Naive B cell (primary cell): ENCODE measurements around the gene PYDC1. TPM values are rescaled to one million over a fixed set of nuclear protein-coding genes. Genes with fewer than 3 reads are reported as not detected.
"Not testable (repeated sequence)": the region's sequence is repeated elsewhere in the genome, so short reads cannot be mapped to it uniquely, and the experiment has no call there.

Experiments
- ATAC-seq, 2 donors: fragments of 150-1000 bp; cut with Tn5 transposase; 2 replicates each; pipeline ENCODE4 v1.10.0; 2021; ENCODE audit warnings: low read depth in 2 of 2, mild to moderate bottlenecking in 2 of 2, moderate library complexity in 2 of 2
- DNase-seq: peaks from one replicate; pipeline ENCODE4 v3.0.0; 2022
- H3K27ac Mint-ChIP-seq, 6 donors: one replicate each; pipeline ENCODE4 v1.8.0; 2020 to 2022; ENCODE audit warnings: mild to moderate bottlenecking in 6 of 6, mixed read lengths in 6 of 6, moderate library complexity in 5 of 6, inconsistent platforms in 2 of 6
- H3K27me3 Mint-ChIP-seq, 3 donors: one replicate each; pipeline ENCODE4 v1.8.0; 2021 to 2022; ENCODE audit warnings: mixed read lengths in 3 of 3, mild to moderate bottlenecking in 1 of 3
- H3K36me3 Mint-ChIP-seq, 2 donors: one replicate each; pipeline ENCODE4 v1.8.0; 2020 to 2022; ENCODE audit warnings: mixed read lengths in 2 of 2, inconsistent platforms in 1 of 2, mild to moderate bottlenecking in 1 of 2
- H3K4me1 Mint-ChIP-seq, 3 donors: one replicate each; pipeline ENCODE4 v1.8.0; 2020 to 2022; ENCODE audit warnings: mixed read lengths in 3 of 3, inconsistent platforms in 1 of 3, mild to moderate bottlenecking in 1 of 3, moderate library complexity in 1 of 3
- H3K4me3 Mint-ChIP-seq, 8 donors: one replicate each; pipeline ENCODE4 v1.8.0; 2020 to 2022; ENCODE audit warnings: mild to moderate bottlenecking in 8 of 8, mixed read lengths in 8 of 8, moderate library complexity in 8 of 8, inconsistent platforms in 2 of 8
- H3K9me3 Mint-ChIP-seq, 7 donors: one replicate each; pipeline ENCODE4 v1.8.0; 2020 to 2022; ENCODE audit warnings: mixed read lengths in 7 of 7, mild to moderate bottlenecking in 5 of 7, inconsistent platforms in 2 of 7, moderate library complexity in 1 of 7
- polyA plus RNA-seq, 6 donors: library from polyadenylated mRNA; unstranded; fragments of 300-500 nt; fragmentation: Illumina TruSeq; gene quantifications; one replicate each; pipeline ENCODE4 v1.2.3, GENCODE V29; 2021; ENCODE audit warnings: low read depth in 6 of 6

PYDC1 gene
- polyA plus RNA-seq, 6 donors from 2014 or later, result not detected

- Mint-ChIP-seq H3K4me1 (peaks cover 40 to 73% (median 48%) of the 10 kb centered on the region in 3 donors), H3K27ac (peak overlapping the region in 2 of 6 donors; percentile 7 to 86), H3K36me3 (no peaks in the 10 kb centered on the region), H3K27me3 (no peaks in the 10 kb centered on the region), H3K9me3 (no peaks in the 10 kb centered on the region), H3K4me3 (peak overlapping the region in 6 of 8 donors; percentile 2 to 95 (median 60))
- DNase-seq (no peak), ATAC-seq (no peak)
These were observed 17.4 kb downstream of the PYDC1 start for GRCh38 chr16:31199430-31200041.

DNA sequence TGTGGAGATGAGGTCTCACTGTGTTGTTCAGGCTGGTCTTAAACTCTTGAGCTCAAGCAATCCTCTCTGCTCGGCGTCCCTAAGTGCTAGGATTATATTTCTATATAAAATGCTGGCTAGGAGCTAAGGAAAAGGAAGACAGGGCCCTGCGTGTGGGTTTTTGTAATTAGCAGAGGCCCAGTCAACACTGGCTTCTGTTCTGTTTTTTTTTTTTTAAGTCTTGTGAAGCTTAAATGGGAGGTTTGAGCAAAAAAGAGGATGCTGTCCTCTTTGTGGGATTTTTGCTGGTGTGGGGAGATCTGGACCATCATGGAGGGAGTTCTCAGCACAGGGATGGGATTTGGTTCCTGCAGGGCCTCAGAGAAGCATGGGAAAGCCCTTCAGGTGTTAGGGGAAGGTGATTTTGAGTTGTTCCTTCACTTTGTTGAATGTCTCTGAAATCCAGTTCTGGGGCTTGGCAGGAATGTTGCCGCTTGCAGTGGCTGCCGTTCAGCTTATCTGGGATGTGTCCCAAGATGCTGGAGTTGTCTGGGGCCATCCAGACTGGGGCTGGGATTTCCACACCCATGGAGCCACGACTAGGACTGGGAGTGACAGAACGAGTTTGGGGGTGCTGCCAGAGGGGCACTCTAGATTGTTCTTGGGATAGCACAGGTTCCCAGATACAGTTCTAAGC is 18.6 kb downstream of the PYDC1 start:
- DNase-seq, result no peak
- H3K4me3 Mint-ChIP-seq, result peak overlapping the region in 1 of 8 donors; percentile 91
- no peak for ATAC-seq
- peaks cover 39 to 67% (median 43%) of the 10 kb centered on the region in 3 donors for H3K4me1 Mint-ChIP-seq
- no peaks in the 10 kb centered on the region for H3K27me3 Mint-ChIP-seq
- peaks cover 4 to 6% of the 10 kb centered on the region in 2 donors for H3K36me3 Mint-ChIP-seq
- no peaks in the 10 kb centered on the region for H3K9me3 Mint-ChIP-seq
- peak overlapping the region in 2 of 6 donors; percentile 28 to 43 for H3K27ac Mint-ChIP-seq

- ATAC-seq (no peak), DNase-seq (no peak)
- Mint-ChIP-seq H3K9me3 (no peaks in the 10 kb centered on the region), H3K4me3 (no peak overlapping the region), H3K27me3 (no peaks in the 10 kb centered on the region), H3K36me3 (peaks cover 11 to 13% of the 10 kb centered on the region in 2 donors), H3K27ac (no peak overlapping the region), H3K4me1 (peaks cover 37 to 68% (median 40%) of the 10 kb centered on the region in 3 donors)
These were observed 20.4 kb downstream of the PYDC1 start for GRCh38 chr16:31196324-31197088.

GRCh38 chr16:31195861-31196260 is 21.1 kb downstream of the PYDC1 start:
- H3K9me3 Mint-ChIP-seq, ATAC-seq, H3K27me3 Mint-ChIP-seq, DNase-seq, H3K4me3 Mint-ChIP-seq: not testable (repeated sequence)
- peaks cover 15 to 18% of the 10 kb centered on the region in 2 donors for H3K36me3 Mint-ChIP-seq
- peak overlapping the region in 1 of 6 donors; percentile 24 for H3K27ac Mint-ChIP-seq
- peaks cover 35 to 65% (median 37%) of the 10 kb centered on the region in 3 donors for H3K4me1 Mint-ChIP-seq

DNA sequence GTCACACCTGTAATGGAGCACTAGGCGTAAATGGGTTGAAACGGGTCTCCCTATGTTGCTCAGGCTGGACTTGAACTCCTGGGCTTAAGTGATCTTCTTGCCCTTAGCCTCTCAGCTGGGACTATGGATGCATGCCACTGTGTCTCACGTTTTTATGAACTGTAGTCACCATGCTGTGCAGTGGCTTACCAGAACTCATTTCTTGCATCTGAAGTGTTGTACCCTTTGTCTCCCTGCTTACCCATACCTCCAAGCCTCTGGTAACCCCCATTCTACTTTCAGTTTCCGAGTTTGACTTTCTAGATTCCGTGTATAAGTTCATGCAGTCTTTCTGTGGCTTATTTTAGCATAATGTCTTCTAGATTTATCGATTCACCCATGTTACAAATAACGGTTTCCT is 22.0 kb downstream of the PYDC1 start:
- Mint-ChIP-seq H3K27ac (peak overlapping the region in 1 of 6 donors; percentile 54), H3K4me1 (peaks cover 38 to 58% (median 39%) of the 10 kb centered on the region in 3 donors), H3K9me3 (no peaks in the 10 kb centered on the region), H3K36me3 (peaks cover 22 to 27% of the 10 kb centered on the region in 2 donors), H3K4me3 (peak overlapping the region in 1 of 8 donors; percentile 55), H3K27me3 (no peaks in the 10 kb centered on the region)
- DNase-seq (no peak), ATAC-seq (no peak)

DNA sequence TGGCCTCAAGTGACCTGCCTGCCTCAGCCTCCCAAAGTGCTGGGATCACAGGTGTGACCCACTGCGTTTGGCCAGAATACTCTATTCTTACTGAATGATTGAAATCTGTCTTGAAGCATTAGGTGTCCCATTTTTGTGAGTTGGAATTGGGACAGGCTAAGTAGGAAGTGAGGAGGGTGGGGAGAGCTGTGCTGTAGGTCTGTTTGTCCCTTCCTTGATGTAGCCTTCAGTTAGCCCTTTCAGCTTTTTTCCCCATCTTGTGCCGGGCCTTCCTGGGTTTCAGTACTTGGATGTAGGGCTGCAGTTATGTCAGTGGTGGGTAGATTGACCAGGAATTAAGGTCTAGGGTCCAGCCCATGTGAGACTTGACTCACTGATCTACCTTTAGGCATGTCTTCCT is 23.1 kb downstream of the PYDC1 start:
- Mint-ChIP-seq H3K27me3 (no peaks in the 10 kb centered on the region), H3K27ac (peak overlapping the region in 2 of 6 donors; percentile 28 to 72)

DNA sequence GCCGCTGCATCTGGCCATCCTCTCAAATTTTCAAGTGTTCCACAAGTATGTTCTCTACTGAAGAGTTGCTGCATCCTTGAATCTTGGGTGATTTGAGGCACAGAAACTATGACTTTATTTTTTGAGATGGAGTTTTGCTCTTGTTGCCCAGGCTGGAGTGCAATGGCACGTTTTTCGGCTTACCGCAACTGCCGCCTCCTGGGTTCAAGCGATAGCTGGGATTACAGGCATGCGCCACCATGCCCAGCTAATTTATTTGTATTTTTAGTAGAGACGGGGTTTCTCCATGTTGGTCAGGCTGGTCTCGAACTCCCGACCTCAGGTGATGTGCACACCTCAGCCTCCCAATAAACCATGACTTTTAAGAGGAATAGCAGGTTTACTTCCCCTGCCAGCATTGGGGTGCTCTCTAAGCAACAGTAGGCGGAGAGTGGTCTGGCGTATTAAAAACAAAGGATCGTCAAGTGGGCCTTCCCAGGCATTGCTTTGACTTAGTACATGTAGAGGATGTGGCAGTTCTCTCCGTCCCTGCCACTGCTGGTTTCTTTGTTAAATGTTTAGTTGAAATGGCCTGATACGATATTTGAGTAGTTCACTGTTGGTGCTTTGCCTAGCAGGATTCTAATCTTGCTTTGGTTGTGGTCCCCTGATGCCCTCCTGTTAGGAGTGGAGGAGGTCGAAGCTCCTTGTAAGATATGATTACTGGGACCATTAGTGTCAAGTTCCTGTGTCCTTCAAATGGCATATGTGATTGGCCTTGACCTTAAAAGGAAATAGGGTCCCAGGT is 23.9 kb downstream of the PYDC1 start:
- Mint-ChIP-seq H3K4me1 (peaks cover 30 to 50% (median 36%) of the 10 kb centered on the region in 3 donors), H3K27ac (peak overlapping the region in 3 of 6 donors; percentile 16 to 73 (median 26)), H3K9me3 (no peaks in the 10 kb centered on the region), H3K27me3 (no peaks in the 10 kb centered on the region), H3K36me3 (peaks cover 39 to 40% of the 10 kb centered on the region in 2 donors), H3K4me3 (no peak overlapping the region)
- DNase-seq (no peak), ATAC-seq (no peak)

More for the DNA sequence above, 23.1 kb downstream of the PYDC1 start:
- Mint-ChIP-seq H3K4me1 (peaks cover 34 to 54% (median 41%) of the 10 kb centered on the region in 3 donors), H3K9me3 (no peaks in the 10 kb centered on the region), H3K36me3 (peaks cover 32 to 37% of the 10 kb centered on the region in 2 donors), H3K4me3 (peak overlapping the region in 1 of 8 donors; percentile 22)
- ATAC-seq (no peak), DNase-seq (no peak)

DNA sequence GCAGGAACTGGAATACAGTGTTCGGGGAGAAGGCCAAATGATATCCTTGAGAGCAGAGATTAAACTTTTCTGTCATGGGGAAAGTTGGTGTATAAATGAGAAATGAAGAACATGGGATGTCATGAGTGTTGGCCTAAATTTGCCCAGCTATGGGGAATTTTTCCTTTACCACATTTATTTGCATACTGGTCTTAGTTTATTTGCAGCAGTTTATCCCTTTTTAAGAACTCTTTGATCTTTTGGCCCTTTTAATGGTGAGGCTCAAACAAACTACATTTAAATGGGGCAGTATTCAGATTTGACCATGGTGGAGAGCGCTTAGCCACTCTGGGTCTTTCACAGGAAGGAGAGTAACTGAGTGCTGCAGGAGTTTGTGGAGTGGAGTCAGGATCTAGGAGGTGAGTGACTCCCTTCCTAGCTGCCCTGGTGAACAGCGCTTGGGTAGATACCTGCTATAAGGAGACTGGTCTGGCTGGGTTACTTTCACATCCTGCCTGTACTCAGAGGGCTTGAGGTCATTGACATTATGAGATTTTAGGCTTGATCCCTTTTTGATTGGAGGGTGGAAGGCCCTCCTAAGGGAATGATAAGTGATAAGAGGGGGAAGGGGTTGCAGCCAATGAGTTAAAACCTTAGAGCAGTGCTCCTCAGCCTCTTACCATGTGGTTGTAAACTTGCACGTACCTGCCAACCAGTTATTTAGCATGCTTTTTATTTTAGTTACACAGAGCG is 25.1 kb downstream of the PYDC1 start:
- peaks cover 45% of the 10 kb centered on the region in 2 donors for H3K36me3 Mint-ChIP-seq
- peak overlapping the region in 3 of 6 donors; percentile 8 to 86 (median 26) for H3K27ac Mint-ChIP-seq
- DNase-seq, result no peak
- H3K27me3 Mint-ChIP-seq, result no peaks in the 10 kb centered on the region
- peaks cover 36 to 42% (median 39%) of the 10 kb centered on the region in 3 donors for H3K4me1 Mint-ChIP-seq
- no peaks in the 10 kb centered on the region for H3K9me3 Mint-ChIP-seq
- no peak for ATAC-seq
- H3K4me3 Mint-ChIP-seq, result peak overlapping the region in 3 of 8 donors; percentile 23 to 37 (median 30)

GRCh38 chr16:31190818-31191444 is 26.0 kb downstream of the PYDC1 start:
- Mint-ChIP-seq H3K9me3 (no peaks in the 10 kb centered on the region), H3K36me3 (peaks cover 53 to 54% of the 10 kb centered on the region in 2 donors), H3K27ac (peak overlapping the region in 4 of 6 donors; percentile 9 to 86 (median 72)), H3K27me3 (no peaks in the 10 kb centered on the region), H3K4me1 (peaks cover 39 to 42% (median 39%) of the 10 kb centered on the region in 3 donors), H3K4me3 (no peak overlapping the region)
- ATAC-seq (no peak), DNase-seq (no peak)

GRCh38 chr16:31190061-31190460 is 26.9 kb downstream of the PYDC1 start:
- no peak for DNase-seq
- no peak overlapping the region for H3K4me3 Mint-ChIP-seq
- ATAC-seq, result no peak
- no peaks in the 10 kb centered on the region for H3K9me3 Mint-ChIP-seq
- peaks cover 57 to 62% of the 10 kb centered on the region in 2 donors for H3K36me3 Mint-ChIP-seq
- H3K27ac Mint-ChIP-seq, result peak overlapping the region in 4 of 6 donors; percentile 29 to 89 (median 69)
- no peaks in the 10 kb centered on the region for H3K27me3 Mint-ChIP-seq
- peaks cover 39 to 44% (median 42%) of the 10 kb centered on the region in 3 donors for H3K4me1 Mint-ChIP-seq

GRCh38 chr16:31189412-31189778 is 27.5 kb downstream of the PYDC1 start:
- H3K4me1 Mint-ChIP-seq, result peaks cover 39 to 48% (median 42%) of the 10 kb centered on the region in 3 donors
- H3K27ac Mint-ChIP-seq, result peak overlapping the region in 4 of 6 donors; percentile 12 to 89 (median 62)
- no peaks in the 10 kb centered on the region for H3K9me3 Mint-ChIP-seq
- no peak for ATAC-seq
- peak overlapping the region in 1 of 8 donors; percentile 71 for H3K4me3 Mint-ChIP-seq
- peaks cover 62 to 65% of the 10 kb centered on the region in 2 donors for H3K36me3 Mint-ChIP-seq
- no peaks in the 10 kb centered on the region for H3K27me3 Mint-ChIP-seq
- no peak for DNase-seq
